ENCODE data around the gene SCML1.

The SCML1 gene

GRCh38 chrX:17736856-17737709, at the start of gene SCML1:
Gene SCML1, plus strand, starts transcription at chrX:17737493. Its CDS starts 6,694 bp downstream, at chrX:17744187.
- DNase-seq: peak; percentile 56 to 98 (median 92)

GRCh38 chrX:17687648-17688047, 49.6 kb upstream of the SCML1 start:
- no peak for DNase-seq

DNA sequence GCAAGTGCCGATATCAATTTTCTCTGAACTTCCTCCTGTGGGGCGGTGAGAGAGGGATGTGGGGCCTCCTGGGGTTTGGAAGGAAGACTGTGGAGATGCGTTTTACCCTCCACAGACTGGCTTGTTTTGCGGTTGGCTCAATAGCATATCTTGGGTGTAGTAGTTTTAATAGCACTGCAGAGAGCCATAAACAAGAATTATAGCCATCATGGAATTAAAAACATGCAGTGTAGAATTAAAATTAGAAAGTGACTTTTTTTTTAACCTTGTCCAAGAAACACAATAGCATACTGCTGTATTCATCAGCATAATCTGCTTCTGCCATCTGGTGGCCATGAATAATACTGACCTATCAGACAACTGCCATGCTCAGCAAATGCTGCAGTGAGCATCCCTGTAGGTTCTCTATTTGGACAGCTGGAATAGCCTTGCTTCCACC, 47.3 kb upstream of the SCML1 start:
- DNase-seq: peak in 36 of 56 donors; percentile 0 to 69 (median 12)

- no peak for DNase-seq
These were observed 44.5 kb upstream of the SCML1 start for GRCh38 chrX:17692709-17693346.

- DNase-seq: no peak
These were observed 40.1 kb upstream of the SCML1 start for GRCh38 chrX:17697191-17697590.

DNA sequence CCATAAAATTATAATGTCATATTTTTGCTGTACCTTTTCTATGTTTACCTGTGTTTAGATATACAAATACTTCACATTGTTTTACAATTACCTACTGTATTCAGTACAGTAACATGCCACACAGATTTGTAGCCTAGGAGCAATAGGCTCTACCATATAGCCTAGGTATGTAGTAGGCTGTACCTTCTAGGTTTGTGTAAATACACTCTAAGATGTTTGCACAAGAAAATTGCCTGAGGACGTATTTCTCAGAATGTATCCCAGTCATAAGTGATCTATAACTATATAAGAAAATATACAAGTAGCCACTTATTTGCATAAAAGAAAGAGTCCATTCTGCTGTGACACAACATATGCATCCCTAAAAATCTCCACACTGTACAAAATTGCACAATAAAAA, 36.3 kb upstream of the SCML1 start:
- no peak for DNase-seq

GRCh38 chrX:17703201-17703600, 34.1 kb upstream of the SCML1 start:
- DNase-seq: no peak

GRCh38 chrX:17705211-17705610, 32.1 kb upstream of the SCML1 start:
- DNase-seq: no peak

DNA sequence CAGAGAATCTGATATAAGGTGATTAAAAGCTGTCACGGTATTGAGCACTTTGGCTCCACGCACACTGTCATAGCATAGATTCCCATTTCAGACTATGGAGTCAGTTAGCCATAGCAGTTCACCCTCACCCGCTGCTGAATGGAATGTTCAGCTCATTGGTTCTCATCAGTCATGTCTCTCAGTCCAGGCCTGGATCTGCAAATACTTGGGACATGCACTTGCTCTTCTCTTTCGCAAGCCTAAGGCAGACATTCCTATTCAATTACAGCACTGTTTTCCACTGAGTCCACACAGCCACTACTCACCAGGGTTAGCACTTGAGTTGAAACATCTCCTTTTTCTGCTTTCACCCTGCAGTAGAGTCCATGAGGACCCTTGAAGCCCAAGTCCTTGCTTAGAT, 30.6 kb upstream of the SCML1 start:
- DNase-seq: no peak

- no peak for DNase-seq
These were observed 29.6 kb upstream of the SCML1 start for GRCh38 chrX:17707731-17708130.

DNA sequence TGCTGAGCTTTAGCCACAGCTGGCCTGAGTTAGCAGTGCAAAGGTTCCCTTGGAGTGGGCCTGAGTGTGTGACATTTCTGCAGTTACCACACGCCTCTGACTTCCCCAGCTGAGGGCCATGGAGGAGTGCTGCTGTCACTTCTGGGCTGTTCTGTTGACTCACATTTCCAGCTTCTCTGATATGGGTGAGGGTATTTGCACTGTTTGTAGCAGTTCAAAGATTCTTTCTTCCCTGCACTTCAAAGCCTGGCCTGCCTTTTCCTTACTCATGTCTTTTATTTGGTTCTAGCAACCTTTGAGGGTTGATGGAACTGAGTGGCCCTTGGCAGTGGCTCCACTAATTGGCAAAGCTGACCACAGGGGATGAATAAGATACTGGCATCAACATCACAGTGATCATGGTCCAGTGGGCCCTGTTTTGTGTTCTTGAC, 26.4 kb upstream of the SCML1 start:
- peak in 9 of 56 donors; percentile 1 to 27 (median 7) for DNase-seq

GRCh38 chrX:17713288-17713687, 24.0 kb upstream of the SCML1 start:
- DNase-seq: no peak

DNA sequence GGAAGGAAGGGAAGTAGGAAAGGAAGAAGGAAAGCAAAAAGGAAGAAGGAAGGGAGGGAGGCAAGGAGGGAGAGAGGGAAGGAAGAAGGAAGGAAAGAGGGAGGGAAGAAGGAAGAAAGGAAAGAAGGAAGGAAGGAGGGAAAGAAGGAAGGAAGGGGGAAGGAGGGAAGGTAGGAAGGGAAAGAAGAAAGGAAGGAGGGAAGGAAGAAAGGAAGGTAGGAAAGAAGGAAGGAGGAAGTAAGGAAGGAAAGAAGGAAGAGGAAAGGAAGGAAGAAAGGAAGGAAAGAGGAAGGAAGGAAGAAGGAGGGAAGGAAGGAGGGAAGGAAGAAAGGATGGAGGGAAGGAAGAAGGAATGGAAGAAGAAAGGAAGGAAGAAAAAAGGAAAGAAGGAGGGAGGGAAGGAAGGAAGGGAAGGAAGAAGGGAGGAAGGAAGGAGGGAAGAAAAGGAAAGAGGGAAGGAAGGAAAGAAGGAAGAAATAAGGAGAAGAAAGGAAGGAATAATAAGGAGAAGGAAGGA, 18.6 kb upstream of the SCML1 start:
- DNase-seq: no peak

DNA sequence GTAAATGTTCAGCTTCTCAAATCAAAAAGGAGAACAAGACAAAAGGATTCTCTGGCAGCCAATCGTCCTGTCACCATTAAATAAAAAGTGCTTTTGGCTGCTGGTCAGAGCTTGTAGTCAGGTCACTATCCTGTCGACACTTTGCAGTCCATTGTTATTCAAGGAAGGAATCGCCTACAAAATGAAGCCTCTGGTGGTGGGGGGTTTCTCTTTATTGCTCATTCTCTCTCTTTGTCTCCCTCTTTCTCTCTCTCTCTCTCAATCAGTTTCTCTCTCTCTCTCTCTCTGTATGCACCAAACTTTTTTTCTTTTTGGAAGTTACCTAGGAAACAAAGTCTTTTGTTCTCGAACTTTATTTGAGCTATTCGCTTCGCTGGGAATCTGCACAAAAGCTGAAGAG, 17.6 kb upstream of the SCML1 start:
- DNase-seq: no peak

DNA sequence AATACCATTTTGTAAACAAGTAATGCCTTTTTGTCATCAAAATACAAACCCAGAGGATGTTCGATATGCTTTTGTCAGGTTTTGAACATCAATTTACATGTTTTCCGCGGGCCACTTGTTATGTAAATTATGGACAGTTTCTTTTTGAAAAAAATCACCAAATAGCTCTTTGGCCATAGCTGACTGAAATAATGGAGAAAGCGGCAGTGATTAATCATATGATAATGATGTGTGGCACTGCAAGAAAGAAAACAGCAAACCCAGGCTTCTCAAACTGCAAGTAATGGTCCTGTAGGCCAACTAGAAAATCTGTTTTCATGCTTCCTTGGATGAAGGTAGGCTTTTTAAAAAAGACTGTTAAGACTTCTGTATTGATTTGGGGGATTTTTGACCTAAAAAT, 15.6 kb upstream of the SCML1 start:
- DNase-seq: no peak

GRCh38 chrX:17725181-17725580, 12.1 kb upstream of the SCML1 start:
- DNase-seq: no peak

DNA sequence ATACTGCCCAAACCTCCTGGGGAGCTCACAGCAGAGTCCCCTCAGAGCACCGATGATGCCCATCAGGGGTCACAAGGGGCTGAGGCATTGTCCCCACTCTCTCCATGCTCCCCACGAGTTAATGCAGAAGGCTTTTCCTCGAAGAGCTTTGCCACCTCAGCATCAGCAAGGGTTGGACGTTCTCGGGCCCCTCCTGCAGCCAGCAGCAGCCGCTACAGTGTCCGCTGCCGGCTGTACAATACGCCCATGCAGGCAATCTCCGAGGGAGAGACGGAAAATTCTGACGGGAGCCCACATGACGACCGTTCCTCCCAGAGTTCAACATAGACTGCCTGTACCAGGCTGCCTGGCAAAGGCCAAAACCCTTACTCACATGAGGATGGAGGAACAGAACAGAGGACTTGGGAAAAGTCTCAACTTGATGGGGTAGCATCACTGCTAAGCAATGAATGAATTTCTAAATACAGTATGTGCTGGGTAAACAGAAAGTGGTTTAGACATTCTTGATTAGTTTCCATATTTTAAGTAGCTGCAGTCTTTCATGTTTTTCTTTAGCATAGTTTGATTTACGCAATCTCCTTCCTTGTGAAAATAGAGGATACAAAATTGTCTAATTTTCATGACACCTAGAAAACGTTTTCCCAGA, 5.0 kb upstream of the SCML1 start:
- DNase-seq: no peak

GRCh38 chrX:17735406-17735805, 1.9 kb upstream of the SCML1 start:
- no peak for DNase-seq

DNA sequence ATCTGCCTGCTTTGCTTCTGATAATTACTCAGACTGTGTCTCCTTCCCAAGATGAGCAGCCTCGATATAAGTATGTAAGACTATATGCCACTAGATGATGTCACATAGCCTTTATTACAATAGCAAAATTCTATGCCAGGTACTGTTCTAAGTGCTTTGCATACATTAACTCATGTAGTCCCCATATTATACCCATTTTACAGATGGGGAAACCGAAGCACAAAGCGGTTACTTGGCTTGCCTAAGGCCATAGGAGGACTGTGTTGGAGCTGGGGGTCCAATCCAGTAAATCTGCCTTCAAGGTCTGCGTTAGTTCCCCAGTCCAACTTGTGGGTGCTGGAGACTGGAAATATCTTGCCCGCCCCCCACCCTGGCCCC, 826 bp upstream of the SCML1 start:
- DNase-seq: no peak

- DNase-seq: peak in 6 of 56 donors; percentile 22 to 43 (median 26)
These were observed 355 bp downstream of the SCML1 start for GRCh38 chrX:17737710-17737985.

- DNase-seq: peak in 22 of 56 donors; percentile 0 to 30 (median 8)
These were observed 857 bp downstream of the SCML1 start for GRCh38 chrX:17737986-17738713.
